Chondrocyte (in vitro differentiated cells): ENCODE results near the gene BRF1. TPM values are rescaled to one million over a fixed set of nuclear protein-coding genes. Genes with fewer than 3 reads are reported as not detected.

Experiments used
- DNase-seq: peaks from one replicate; pipeline ENCODE4 v3.0.0; 2021; ENCODE audit warnings: mixed read lengths, low spot score
- H3K27ac Mint-ChIP-seq: one replicate; pipeline ENCODE4 v1.8.0; 2021; ENCODE audit warnings: mild to moderate bottlenecking, moderate library complexity, mixed read lengths; ENCODE audit not compliant: unreplicated experiment
- H3K27me3 Mint-ChIP-seq: 2 replicates; pipeline ENCODE4 v1.8.0; 2021; ENCODE audit warnings: low read depth, mixed read lengths
- H3K36me3 Mint-ChIP-seq: 2 replicates; pipeline ENCODE4 v1.8.0; 2021; ENCODE audit warnings: low read depth, mixed read lengths
- H3K4me1 Mint-ChIP-seq: 2 replicates; pipeline ENCODE4 v1.8.0; 2021; ENCODE audit warnings: low read depth, mild to moderate bottlenecking, mixed read lengths
- H3K4me3 Mint-ChIP-seq: one replicate; pipeline ENCODE4 v1.8.0; 2021; ENCODE audit warnings: mild to moderate bottlenecking, moderate library complexity, mixed read lengths; ENCODE audit not compliant: unreplicated experiment
- H3K9me3 Mint-ChIP-seq: 2 replicates; pipeline ENCODE4 v1.8.0; 2021; ENCODE audit warnings: low read depth, mixed read lengths
- long read RNA-seq: library from polyadenylated mRNA; stranded (forward); transcript quantifications from one replicate; pipeline ENCODE4 v2.0.0, GENCODE V29; 2021
- total RNA-seq: library from RNA; stranded (reverse); gene quantifications from 3 replicates; pipeline ENCODE4 v1.2.1, GENCODE V29; 2021
- TF ChIP-seq, protein P1 (sequence below): fragments of 200-600 bp; sonication (generic); IDR thresholded peaks from 2 replicates; pipeline ENCODE4 v1.5.0; 2021; ENCODE audit warnings: antibody characterized with exemption, mild to moderate bottlenecking, moderate library complexity

BRF1 gene, protein sequence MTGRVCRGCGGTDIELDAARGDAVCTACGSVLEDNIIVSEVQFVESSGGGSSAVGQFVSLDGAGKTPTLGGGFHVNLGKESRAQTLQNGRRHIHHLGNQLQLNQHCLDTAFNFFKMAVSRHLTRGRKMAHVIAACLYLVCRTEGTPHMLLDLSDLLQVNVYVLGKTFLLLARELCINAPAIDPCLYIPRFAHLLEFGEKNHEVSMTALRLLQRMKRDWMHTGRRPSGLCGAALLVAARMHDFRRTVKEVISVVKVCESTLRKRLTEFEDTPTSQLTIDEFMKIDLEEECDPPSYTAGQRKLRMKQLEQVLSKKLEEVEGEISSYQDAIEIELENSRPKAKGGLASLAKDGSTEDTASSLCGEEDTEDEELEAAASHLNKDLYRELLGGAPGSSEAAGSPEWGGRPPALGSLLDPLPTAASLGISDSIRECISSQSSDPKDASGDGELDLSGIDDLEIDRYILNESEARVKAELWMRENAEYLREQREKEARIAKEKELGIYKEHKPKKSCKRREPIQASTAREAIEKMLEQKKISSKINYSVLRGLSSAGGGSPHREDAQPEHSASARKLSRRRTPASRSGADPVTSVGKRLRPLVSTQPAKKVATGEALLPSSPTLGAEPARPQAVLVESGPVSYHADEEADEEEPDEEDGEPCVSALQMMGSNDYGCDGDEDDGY
- total RNA-seq, result 26.1 to 31.0 TPM (median 26.2 TPM) in 3 replicates
- long read RNA-seq, transcript BRF1-211 (18 exons, 3,358 nt), result major isoform, 18 of 42 reads
- long read RNA-seq, partial matches to known transcripts, result 4 of 42 reads
- long read RNA-seq, other reads (novel, unspliced or antisense), result 16 of 42 reads

DNA sequence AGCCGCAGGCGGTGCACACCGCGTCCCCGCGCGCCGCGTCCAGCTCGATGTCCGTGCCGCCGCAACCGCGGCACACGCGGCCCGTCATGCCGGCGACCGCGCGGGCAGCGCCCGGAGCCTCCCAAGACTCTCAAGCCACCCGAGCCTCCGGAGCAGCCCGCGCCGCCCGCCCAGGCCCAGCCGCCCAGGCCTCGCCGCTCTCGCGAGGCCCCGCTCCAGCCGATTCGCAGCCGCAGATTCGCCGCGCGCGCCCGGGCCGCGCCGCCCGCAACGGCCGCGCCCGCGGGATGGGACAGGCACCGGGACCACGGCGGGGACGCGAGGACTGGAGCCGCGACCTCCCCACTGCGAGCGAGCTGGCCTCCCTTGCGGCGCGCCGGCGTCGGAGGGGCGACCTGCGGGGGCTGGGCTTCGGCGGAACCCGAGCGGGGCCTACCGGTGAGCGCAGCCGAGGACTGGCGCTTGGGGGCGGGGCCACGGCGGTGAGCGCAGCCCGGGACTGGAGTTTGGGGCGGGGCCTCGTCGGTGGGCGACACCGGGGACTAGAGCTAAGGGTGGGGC, at the start of gene BRF1:
BRF1 (minus strand) TSS at position 460 of the 561 bp plus-strand sequence; CDS start at position 88, 372 bp downstream.
- H3K36me3 Mint-ChIP-seq, result no peaks in the 10 kb centered on the region
- peak within 1 kb of the TSS; percentile 87 for H3K27ac Mint-ChIP-seq
- H3K27me3 Mint-ChIP-seq, result no peaks in the 10 kb centered on the region
- peaks cover 17% of the 10 kb centered on the region for H3K4me1 Mint-ChIP-seq
- peak within 1 kb of the TSS; percentile 80 for H3K4me3 Mint-ChIP-seq
- H3K9me3 Mint-ChIP-seq, result no peaks in the 10 kb centered on the region
- DNase-seq, result no peak
- TF ChIP-seq, protein P1, sequence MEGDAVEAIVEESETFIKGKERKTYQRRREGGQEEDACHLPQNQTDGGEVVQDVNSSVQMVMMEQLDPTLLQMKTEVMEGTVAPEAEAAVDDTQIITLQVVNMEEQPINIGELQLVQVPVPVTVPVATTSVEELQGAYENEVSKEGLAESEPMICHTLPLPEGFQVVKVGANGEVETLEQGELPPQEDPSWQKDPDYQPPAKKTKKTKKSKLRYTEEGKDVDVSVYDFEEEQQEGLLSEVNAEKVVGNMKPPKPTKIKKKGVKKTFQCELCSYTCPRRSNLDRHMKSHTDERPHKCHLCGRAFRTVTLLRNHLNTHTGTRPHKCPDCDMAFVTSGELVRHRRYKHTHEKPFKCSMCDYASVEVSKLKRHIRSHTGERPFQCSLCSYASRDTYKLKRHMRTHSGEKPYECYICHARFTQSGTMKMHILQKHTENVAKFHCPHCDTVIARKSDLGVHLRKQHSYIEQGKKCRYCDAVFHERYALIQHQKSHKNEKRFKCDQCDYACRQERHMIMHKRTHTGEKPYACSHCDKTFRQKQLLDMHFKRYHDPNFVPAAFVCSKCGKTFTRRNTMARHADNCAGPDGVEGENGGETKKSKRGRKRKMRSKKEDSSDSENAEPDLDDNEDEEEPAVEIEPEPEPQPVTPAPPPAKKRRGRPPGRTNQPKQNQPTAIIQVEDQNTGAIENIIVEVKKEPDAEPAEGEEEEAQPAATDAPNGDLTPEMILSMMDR, result peak; percentile 3

DNA sequence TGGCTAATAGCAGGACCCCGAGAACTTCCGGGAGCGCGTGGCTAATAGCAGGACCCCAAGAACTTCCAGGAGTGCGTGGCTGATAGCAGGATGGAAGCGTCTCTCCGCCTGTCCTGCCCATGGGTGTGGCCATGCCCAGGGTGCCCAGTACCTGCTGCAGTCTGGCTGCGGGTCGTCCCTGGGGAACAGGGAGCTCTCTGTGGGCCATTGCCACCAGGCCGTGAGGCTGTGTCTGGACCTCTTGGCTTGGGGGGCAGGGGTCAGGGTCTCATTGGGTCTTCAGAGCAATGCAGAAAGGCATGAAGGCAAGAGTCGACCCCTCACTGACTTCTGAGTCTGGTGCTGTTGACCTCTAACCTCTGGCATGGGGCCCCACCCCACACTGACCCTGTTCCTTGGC, 49.2 kb upstream of the BRF1 start:
- TF ChIP-seq, protein P1, result no peak
- Mint-ChIP-seq H3K27me3 (no peaks in the 10 kb centered on the region), H3K4me3 (no peak overlapping the region), H3K27ac (no peak overlapping the region), H3K36me3 (peaks cover 5% of the 10 kb centered on the region), H3K9me3 (peaks cover 5% of the 10 kb centered on the region), H3K4me1 (peaks cover 2% of the 10 kb centered on the region)
- no peak for DNase-seq

DNA sequence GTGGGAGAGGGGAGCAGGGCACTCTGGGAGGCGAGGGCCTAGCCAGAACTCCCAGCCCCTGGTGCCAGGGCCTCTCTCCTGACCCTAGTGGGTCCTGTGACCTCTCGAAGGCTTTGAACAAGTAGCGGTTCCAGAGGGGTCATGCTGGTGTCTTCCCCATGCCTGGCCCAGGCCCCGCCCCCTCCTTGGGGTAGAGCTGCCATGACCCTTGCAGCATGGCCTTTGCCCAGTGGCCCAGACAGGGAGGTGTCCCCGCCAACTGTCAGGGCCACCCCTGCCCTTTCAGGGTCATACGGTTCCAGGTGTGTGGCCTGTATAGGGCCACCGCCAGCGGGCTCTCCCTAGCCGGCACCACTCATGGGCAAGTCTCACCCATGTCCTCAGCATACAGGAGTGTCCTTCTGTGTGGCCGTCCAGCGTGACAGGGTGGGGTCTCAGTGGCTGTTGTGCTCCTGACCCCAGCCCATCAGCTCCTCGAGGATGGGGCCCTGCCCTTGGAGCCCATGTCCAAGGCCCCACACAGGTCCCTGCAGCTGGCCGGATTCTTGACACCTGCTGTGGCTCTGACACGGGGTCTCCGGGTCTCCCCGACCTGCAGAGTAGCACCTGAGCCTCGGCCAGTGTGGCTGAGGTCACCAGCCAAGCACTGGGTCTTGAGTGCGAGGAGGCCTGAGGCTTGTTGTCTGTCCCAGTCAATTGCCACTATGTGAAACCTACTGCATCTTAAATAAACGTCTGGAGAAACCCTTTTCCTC, 48.3 kb upstream of the BRF1 start:
- H3K9me3 Mint-ChIP-seq, result peaks cover 8% of the 10 kb centered on the region
- TF ChIP-seq, protein P1, result no peak
- no peaks in the 10 kb centered on the region for H3K27me3 Mint-ChIP-seq
- H3K27ac Mint-ChIP-seq, result no peak overlapping the region
- H3K4me3 Mint-ChIP-seq, result no peak overlapping the region
- peaks cover 2% of the 10 kb centered on the region for H3K4me1 Mint-ChIP-seq
- no peak for DNase-seq
- H3K36me3 Mint-ChIP-seq, result peaks cover 5% of the 10 kb centered on the region

DNA sequence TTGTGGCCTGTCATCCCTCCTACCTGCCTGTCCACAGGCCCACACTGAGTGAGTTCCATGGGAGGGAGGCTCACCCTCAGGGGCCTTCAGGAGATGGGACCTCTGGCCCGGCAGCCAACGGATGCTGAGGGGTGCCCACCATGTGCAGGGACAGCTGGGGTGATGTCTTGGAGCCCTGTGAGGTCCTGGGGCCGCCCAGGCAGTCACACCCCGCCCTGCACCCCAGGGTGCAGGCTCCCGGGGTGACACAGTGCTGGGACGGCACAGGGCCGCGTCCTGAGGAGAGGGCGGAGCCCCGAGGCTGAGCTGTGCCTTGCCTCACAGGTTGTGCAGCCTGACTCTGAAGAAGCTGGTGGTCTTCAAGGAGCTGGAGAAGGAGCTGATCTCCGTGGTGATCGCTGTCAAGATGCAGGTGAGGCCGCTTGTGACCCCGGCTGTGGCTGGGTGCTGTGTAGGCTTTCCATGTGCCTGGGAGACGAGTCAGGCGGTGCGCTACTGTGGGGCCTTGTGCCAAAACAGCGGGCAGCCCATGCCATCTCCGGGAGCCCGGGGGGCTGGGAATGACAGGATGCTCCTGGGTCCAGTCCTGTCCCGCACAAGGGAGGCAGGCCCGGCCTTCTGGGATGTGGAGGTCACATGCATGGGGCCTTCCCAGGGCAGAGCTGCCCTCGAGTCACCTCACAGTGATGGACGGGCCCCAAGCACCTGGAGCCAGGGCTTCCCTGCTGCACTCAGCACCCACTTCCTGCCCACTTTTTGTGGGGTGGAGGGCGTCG, 47.6 kb upstream of the BRF1 start:
- Mint-ChIP-seq H3K4me3 (no peak overlapping the region), H3K4me1 (peaks cover 7% of the 10 kb centered on the region), H3K36me3 (peaks cover 5% of the 10 kb centered on the region), H3K9me3 (peaks cover 8% of the 10 kb centered on the region), H3K27ac (no peak overlapping the region), H3K27me3 (no peaks in the 10 kb centered on the region)
- DNase-seq, result no peak
- TF ChIP-seq, protein P1, result no peak
